Mesothelial cell of epicardium (in vitro differentiated cells): ENCODE results near the gene CYBB. TPM values are rescaled to one million over a fixed set of nuclear protein-coding genes. Genes with fewer than 3 reads are reported as not detected.

ENCODE experiments used
- DNase-seq, 2 experiments: peaks; one replicate each; pipeline ENCODE4 v3.0.0; 2021; ENCODE audit warnings: low spot score in 2 of 2; ENCODE audit not compliant: unreplicated experiment in 2 of 2
- H3K27ac Mint-ChIP-seq: 2 replicates; pipeline ENCODE4 v1.8.0; 2021; ENCODE audit warnings: mixed read lengths
- H3K27me3 Mint-ChIP-seq: 2 replicates; pipeline ENCODE4 v1.8.0; 2021; ENCODE audit warnings: low read depth, mixed read lengths
- H3K36me3 Mint-ChIP-seq: 2 replicates; pipeline ENCODE4 v1.8.0; 2021; ENCODE audit warnings: mixed read lengths
- H3K4me1 Mint-ChIP-seq: 2 replicates; pipeline ENCODE4 v1.8.0; 2021; ENCODE audit warnings: mixed read lengths
- H3K4me3 Mint-ChIP-seq: 2 replicates; pipeline ENCODE4 v1.8.0; 2021; ENCODE audit warnings: mild to moderate bottlenecking, moderate library complexity, mixed read lengths
- H3K9me3 Mint-ChIP-seq: 2 replicates; pipeline ENCODE4 v1.8.0; 2021; ENCODE audit warnings: mixed read lengths
- CTCF ChIP-seq: fragments of 200-600 bp; sonication (generic); IDR thresholded peaks from one replicate; pipeline ENCODE4 v1.5.0; 2021; ENCODE audit warnings: antibody characterized with exemption; ENCODE audit not compliant: unreplicated experiment
- total RNA-seq: library from RNA; stranded (reverse); gene quantifications from 3 replicates; pipeline ENCODE4 v1.2.1, GENCODE V29; 2021

The CYBB gene
- total RNA-seq, 1 donor from 2014 or later: 0.07 TPM

- peaks cover 40% of the 10 kb centered on the region for H3K9me3 Mint-ChIP-seq
- H3K27me3 Mint-ChIP-seq: no peaks in the 10 kb centered on the region
- no peak for TF ChIP-seq CTCF
- no peaks in the 10 kb centered on the region for H3K4me1 Mint-ChIP-seq
- no peak overlapping the region for H3K27ac Mint-ChIP-seq
- no peaks in the 10 kb centered on the region for H3K36me3 Mint-ChIP-seq
- DNase-seq: no peak
- no peak overlapping the region for H3K4me3 Mint-ChIP-seq
Measured at GRCh38 chrX:37785569-37785968, 5.7 kb downstream of the CYBB start.

GRCh38 chrX:37786624-37787422 is 7.0 kb downstream of the CYBB start:
- Mint-ChIP-seq H3K4me3 (no peak overlapping the region), H3K27ac (no peak overlapping the region), H3K36me3 (no peaks in the 10 kb centered on the region), H3K27me3 (no peaks in the 10 kb centered on the region), H3K4me1 (no peaks in the 10 kb centered on the region), H3K9me3 (peaks cover 37% of the 10 kb centered on the region)
- DNase-seq: no peak
- TF ChIP-seq CTCF: no peak

GRCh38 chrX:37787423-37787869 is 7.6 kb downstream of the CYBB start:
- peaks cover 37% of the 10 kb centered on the region for H3K9me3 Mint-ChIP-seq
- no peak overlapping the region for H3K27ac Mint-ChIP-seq
- no peaks in the 10 kb centered on the region for H3K27me3 Mint-ChIP-seq
- H3K4me1 Mint-ChIP-seq: no peaks in the 10 kb centered on the region
- H3K36me3 Mint-ChIP-seq: no peaks in the 10 kb centered on the region
- DNase-seq: no peak
- TF ChIP-seq CTCF: no peak
- no peak overlapping the region for H3K4me3 Mint-ChIP-seq

- H3K9me3 Mint-ChIP-seq: peaks cover 19% of the 10 kb centered on the region
Measured at GRCh38 chrX:37796310-37796709, 16.5 kb downstream of the CYBB start.

GRCh38 chrX:37796805-37797204 is 16.9 kb downstream of the CYBB start:
- Mint-ChIP-seq H3K4me3 (no peak overlapping the region), H3K36me3 (no peaks in the 10 kb centered on the region), H3K27me3 (no peaks in the 10 kb centered on the region), H3K27ac (no peak overlapping the region), H3K4me1 (no peaks in the 10 kb centered on the region), H3K9me3 (peaks cover 17% of the 10 kb centered on the region)
- no peak for TF ChIP-seq CTCF
- DNase-seq: no peak

More at GRCh38 chrX:37796310-37796709, 16.5 kb downstream of the CYBB start:
- H3K4me1 Mint-ChIP-seq: no peaks in the 10 kb centered on the region
- no peak for TF ChIP-seq CTCF
- no peak overlapping the region for H3K4me3 Mint-ChIP-seq
- no peaks in the 10 kb centered on the region for H3K27me3 Mint-ChIP-seq
- H3K36me3 Mint-ChIP-seq: no peaks in the 10 kb centered on the region
- no peak for DNase-seq
- no peak overlapping the region for H3K27ac Mint-ChIP-seq
